ENCODE measurements around the gene SPECC1L. TPM values are rescaled to one million over a fixed set of nuclear protein-coding genes. Genes with fewer than 3 reads are reported as not detected.
A peak's percentile ranks its signal among the peaks of the same experiment; 100 is the strongest.

The SPECC1L gene
- total and polyA plus RNA-seq, 2 of the 8 experiments (the other 6 are each of a cell fraction or from before 2014, with no cell fraction given) = 15.7 to 61.6 TPM

DNA sequence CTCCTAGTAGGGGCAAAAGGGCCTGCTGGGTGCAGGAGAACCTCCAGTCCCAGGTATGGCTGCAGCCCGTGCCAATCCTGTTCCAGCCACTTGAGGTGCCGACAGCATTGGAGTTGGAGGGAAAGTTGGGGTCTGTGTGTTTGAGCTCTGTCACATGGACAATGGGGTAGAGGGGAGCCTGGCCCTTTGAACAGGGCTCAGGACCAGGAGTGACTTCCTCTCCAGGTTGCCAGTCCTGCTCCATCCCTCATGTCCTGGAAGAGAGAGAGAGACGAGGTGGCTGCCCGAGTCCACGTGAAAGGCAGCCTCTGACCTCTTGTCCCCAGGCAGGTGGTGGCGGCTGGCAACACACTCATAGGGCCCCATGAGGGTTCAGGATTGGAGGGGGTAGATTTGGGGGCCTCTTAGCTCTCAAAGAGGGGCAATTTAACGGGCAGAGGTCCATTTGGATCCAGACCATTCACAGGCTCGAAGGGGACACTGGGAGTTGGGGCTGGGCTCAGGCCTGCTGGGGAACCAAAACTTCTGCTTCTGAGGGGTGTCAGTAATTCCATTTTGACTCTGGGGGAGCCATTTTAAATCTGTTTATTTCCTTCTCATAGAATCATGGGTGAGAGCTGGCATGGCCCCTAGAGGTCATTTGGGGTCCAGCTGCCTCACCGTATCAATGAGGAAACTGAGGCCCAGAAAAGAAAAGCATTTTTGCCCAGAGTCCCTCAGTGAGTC is 160.8 kb downstream of the SPECC1L start (continued):
- TF ChIP-seq, protein P1, sequence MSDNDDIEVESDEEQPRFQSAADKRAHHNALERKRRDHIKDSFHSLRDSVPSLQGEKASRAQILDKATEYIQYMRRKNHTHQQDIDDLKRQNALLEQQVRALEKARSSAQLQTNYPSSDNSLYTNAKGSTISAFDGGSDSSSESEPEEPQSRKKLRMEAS (IDR thresholded peaks at IDR 0.05) = peak; percentile 23; the same call in 1 of the 2 replicates
- TF ChIP-seq HDAC2 (IDR thresholded peaks at IDR 0.05; ENCODE audit: borderline replicate concordance in 1 of 2, low read depth in 2 of 2, low read length in 2 of 2) = no peak
- no peak for TF ChIP-seq TEAD4 (IDR thresholded peaks at IDR 0.05; ENCODE audit: low read depth, low read length)
- no peak for TF ChIP-seq ATF2 (IDR thresholded peaks at IDR 0.05; ENCODE audit: low read length)
- no peak for TF ChIP-seq YY1 (IDR thresholded peaks at IDR 0.05; ENCODE audit: low read depth, low read length)
- TF ChIP-seq GTF2F1 (IDR thresholded peaks at IDR 0.05; ENCODE audit: borderline replicate concordance, low read depth, low read length) = no peak
- no peak for TF ChIP-seq CBX5 (IDR thresholded peaks at IDR 0.05; ENCODE audit: low read depth, low read length)
- TF ChIP-seq, protein P2, sequence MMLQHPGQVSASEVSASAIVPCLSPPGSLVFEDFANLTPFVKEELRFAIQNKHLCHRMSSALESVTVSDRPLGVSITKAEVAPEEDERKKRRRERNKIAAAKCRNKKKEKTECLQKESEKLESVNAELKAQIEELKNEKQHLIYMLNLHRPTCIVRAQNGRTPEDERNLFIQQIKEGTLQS (IDR thresholded peaks at IDR 0.05; ENCODE audit: insufficient read depth, low read depth, low read length) = no peak
- peak; percentile 16 to 22; a peak in 2 of 4 replicates for TF ChIP-seq RAD21 (IDR thresholded peaks at IDR 0.05 in 1 of 2, conservative IDR thresholded peaks at IDR 0.05 in 1 of 2; ENCODE audit: low read depth in 2 of 2, low read length in 2 of 2)
- no peak for TF ChIP-seq RNF2 (IDR thresholded peaks at IDR 0.05; ENCODE audit: borderline replicate concordance, low read depth, low read length, missing control alignments, poor library complexity, severe bottlenecking)
- no peak for TF ChIP-seq EGR1 (IDR thresholded peaks at IDR 0.05; ENCODE audit: borderline replicate concordance, low read depth, low read length)
- TF ChIP-seq TAF1 (IDR thresholded peaks at IDR 0.05; ENCODE audit: low read depth, low read length) = no peak
- no peak for TF ChIP-seq BCL11A (IDR thresholded peaks at IDR 0.05; ENCODE audit: low read depth in 2 of 2, low read length in 2 of 2)
- TF ChIP-seq, protein P3, sequence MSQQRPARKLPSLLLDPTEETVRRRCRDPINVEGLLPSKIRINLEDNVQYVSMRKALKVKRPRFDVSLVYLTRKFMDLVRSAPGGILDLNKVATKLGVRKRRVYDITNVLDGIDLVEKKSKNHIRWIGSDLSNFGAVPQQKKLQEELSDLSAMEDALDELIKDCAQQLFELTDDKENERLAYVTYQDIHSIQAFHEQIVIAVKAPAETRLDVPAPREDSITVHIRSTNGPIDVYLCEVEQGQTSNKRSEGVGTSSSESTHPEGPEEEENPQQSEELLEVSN (IDR thresholded peaks at IDR 0.05) = peak; percentile 51; the same call in 1 of the 2 replicates
- no peak for TF ChIP-seq MAFK (IDR thresholded peaks at IDR 0.05; ENCODE audit: low read depth, low read length)
- no peak for TF ChIP-seq ZNF274 (IDR thresholded peaks at IDR 0.05; ENCODE audit: borderline replicate concordance, extremely low read depth, low read length)
- no peak for TF ChIP-seq NANOG (IDR thresholded peaks at IDR 0.05; ENCODE audit: insufficient read depth, low read depth, low read length, poor library complexity, severe bottlenecking)
- no peak for TF ChIP-seq NRF1 (IDR thresholded peaks at IDR 0.05; ENCODE audit: low read depth, low read length)
- TF ChIP-seq KDM4A (IDR thresholded peaks at IDR 0.05; ENCODE audit: low read depth, low read length, severe bottlenecking) = no peak
